K562 (cell line): ENCODE data around the gene LOXL4. TPM values are rescaled to one million over a fixed set of nuclear protein-coding genes. Genes with fewer than 3 reads are reported as not detected.
A peak's percentile ranks its signal among the peaks of the same experiment; 100 is the strongest.

Experiments used
- ATF7 ChIP-seq: fragments of 450-650 bp; IDR thresholded peaks from 2 replicates; pipeline ENCODE4 v1.7.1; 2014; ENCODE audit warnings: mild to moderate bottlenecking, moderate library complexity
- BHLHE40 ChIP-seq: IDR thresholded peaks from 2 replicates; pipeline ENCODE4 v1.6.1; 2011; ENCODE audit warnings: low read length, improper control_type of control experiment
- BMI1 ChIP-seq: fragments of 150-350 bp; IDR thresholded peaks from 2 replicates; pipeline ENCODE4 v1.6.1; 2014; ENCODE audit warnings: low read length
- CBFA2T3 ChIP-seq: fragments of 450-650 bp; IDR thresholded peaks from 2 replicates; pipeline ENCODE4 v1.6.1; 2017
- CXXC5 ChIP-seq: fragments of 250-450 bp; sonication (Bioruptor Pico); IDR thresholded peaks from 2 replicates; pipeline ENCODE4 v1.8.0; 2022; ENCODE audit warnings: inconsistent platforms, mild to moderate bottlenecking, moderate library complexity
- EP400 ChIP-seq: fragments of 450-650 bp; IDR thresholded peaks from 2 replicates; pipeline ENCODE4 v1.6.1; 2017; ENCODE audit warnings: antibody characterized with exemption, mild to moderate bottlenecking, moderate library complexity
- FOXJ2 ChIP-seq: fragments of 200-800 bp; sonication (Bioruptor generic); IDR thresholded peaks from 2 replicates; pipeline ENCODE4 v1.6.1; 2016; ENCODE audit warnings: missing genetic modification characterization, missing compliant biosample characterization
- MTA1 ChIP-seq: fragments of 450-650 bp; IDR thresholded peaks from 2 replicates; pipeline ENCODE4 v1.6.1; 2017; ENCODE audit warnings: borderline replicate concordance
- MYBL2 ChIP-seq, 2 experiments: fragments of 450-650 bp in 1 of 2; sonication (generic) in 1 of 2; formaldehyde crosslinking in 1 of 2; IDR thresholded peaks; 2 replicates each; pipeline versions ENCODE4 v1.6.1 to v1.8.1; 2017 to 2022; ENCODE audit warnings: borderline replicate concordance in 1 of 2, inconsistent platforms in 1 of 2, low read depth in 1 of 2, mild to moderate bottlenecking in 1 of 2, missing genetic modification reagents in 1 of 2, moderate library complexity in 1 of 2
- NCOR1 ChIP-seq: fragments of 450-650 bp; IDR thresholded peaks from 2 replicates; pipeline ENCODE4 v1.6.1; 2016; ENCODE audit warnings: mild to moderate bottlenecking, moderate library complexity
- NFATC3 ChIP-seq: fragments of 450-650 bp; IDR thresholded peaks from 2 replicates; pipeline ENCODE4 v1.6.1; 2017; ENCODE audit warnings: mild to moderate bottlenecking
- NFIC ChIP-seq: fragments of 450-650 bp; IDR thresholded peaks from 2 replicates; pipeline ENCODE4 v1.6.1; 2017; ENCODE audit warnings: mild to moderate bottlenecking, inconsistent platforms
- RFX5 ChIP-seq: IDR thresholded peaks from 2 replicates; pipeline ENCODE4 v1.6.1; 2011; ENCODE audit warnings: low read depth, mild to moderate bottlenecking, improper control_type of control experiment, low read length
- RHOXF2B ChIP-seq: fragments of 250-450 bp; sonication (Bioruptor Pico); conservative IDR thresholded peaks from 2 replicates; pipeline ENCODE4 v1.5.1; 2021
- SETDB1 ChIP-seq: IDR thresholded peaks from one replicate; pipeline ENCODE4 v1.6.1; 2012; ENCODE audit warnings: low read length, control low read depth, inconsistent platforms
- SMARCC2 ChIP-seq: fragments of 450-650 bp; IDR thresholded peaks from 2 replicates; pipeline ENCODE4 v1.6.1; 2017; ENCODE audit warnings: antibody characterized with exemption, moderate library complexity, mild to moderate bottlenecking, low read depth
- SOX6 ChIP-seq: fragments of 450-650 bp; IDR thresholded peaks from 2 replicates; pipeline ENCODE4 v1.6.1; 2014; ENCODE audit warnings: mild to moderate bottlenecking
- SUPT5H ChIP-seq: fragments of 450-650 bp; IDR thresholded peaks from 2 replicates; pipeline ENCODE4 v1.6.1; 2016
- ZFP1 ChIP-seq: fragments of 450-650 bp; formaldehyde crosslinking; IDR thresholded peaks from 2 replicates; pipeline ENCODE4 v1.4.0; 2020; ENCODE audit warnings: mild to moderate bottlenecking, mixed read lengths
- ZNF324 ChIP-seq: fragments of 250-450 bp; sonication (Bioruptor Pico); IDR thresholded peaks from 2 replicates; pipeline ENCODE4 v1.4.0; 2020; ENCODE audit warnings: mild to moderate bottlenecking
- ZNF644 ChIP-seq: fragments of 200-800 bp; sonication (Bioruptor generic); IDR thresholded peaks from 2 replicates; pipeline ENCODE4 v1.6.1; 2016; ENCODE audit warnings: low read depth, missing genetic modification characterization, missing compliant biosample characterization
- ZNF766 ChIP-seq: fragments of 200-800 bp; sonication (Bioruptor generic); conservative IDR thresholded peaks from 2 replicates; pipeline ENCODE4 v1.6.1; 2016; ENCODE audit warnings: missing genetic modification characterization, missing compliant biosample characterization
- ZZZ3 ChIP-seq: fragments of 450-650 bp; IDR thresholded peaks from 2 replicates; pipeline ENCODE4 v1.6.1; 2016; ENCODE audit warnings: antibody characterized with exemption, mild to moderate bottlenecking, moderate library complexity
- polyA plus RNA-seq, 8 experiments: library from polyadenylated mRNA; depleted of rRNA in 4 of 8; stranded (reverse) in 5 of 8; unstranded in 3 of 8; fragments of >200 nt; fragmentation: Nextera tagmentation in 2 of 8; fragmentation: Illumina TruSeq in 1 of 8; extraction: Ambion mirVana in 2 of 8; extraction: Trizol in 1 of 8; gene quantifications; 2 replicates each; pipeline versions ENCODE4 v1.2.1 to v1.2.3, GENCODE V29; 2011 to 2014; ENCODE audit warnings: inconsistent platforms in 1 of 8, missing spikeins in 1 of 8
- total RNA-seq, 7 experiments: library from RNA; depleted of rRNA in 6 of 7; stranded (reverse); fragments of >200 nt in 6 of 7; fragmentation: Illumina TruSeq in 2 of 7; extraction: Trizol in 2 of 7; gene quantifications; 2 replicates each; pipeline versions ENCODE4 v1.2.1 to v1.2.3, GENCODE V29; 2011 to 2021; ENCODE audit warnings: low replicate concordance in 1 of 7
- TF ChIP-seq, protein P1 (sequence below), 2 experiments: IDR thresholded peaks in 1 of 2; conservative IDR thresholded peaks in 1 of 2; 2 replicates each; pipeline ENCODE4 v1.6.1; 2016; ENCODE audit warnings: low read depth in 2 of 2, mild to moderate bottlenecking in 1 of 2, missing compliant biosample characterization in 1 of 2, missing genetic modification characterization in 1 of 2, moderate library complexity in 1 of 2
- TF ChIP-seq, protein P2 (sequence below): sonication (generic); formaldehyde crosslinking; IDR thresholded peaks from 2 replicates; pipeline ENCODE4 v1.8.0; 2022; ENCODE audit warnings: missing genetic modification reagents, mild to moderate bottlenecking, moderate library complexity, borderline replicate concordance
- TF ChIP-seq, protein P3 (sequence below): sonication (generic); IDR thresholded peaks from 2 replicates; pipeline ENCODE4 v1.6.1; 2016
- TF ChIP-seq, protein P4 (sequence below): fragments of 250-450 bp; sonication (Bioruptor Pico); IDR thresholded peaks from 2 replicates; pipeline ENCODE4 v1.5.0; 2021

Gene LOXL4
- total and polyA plus RNA-seq, 9 of the 15 experiments (the other 6 are each of a cell fraction or from before 2014, with no cell fraction given): 0.03 to 0.35 (median 0.05) TPM; not detected in 3

DNA sequence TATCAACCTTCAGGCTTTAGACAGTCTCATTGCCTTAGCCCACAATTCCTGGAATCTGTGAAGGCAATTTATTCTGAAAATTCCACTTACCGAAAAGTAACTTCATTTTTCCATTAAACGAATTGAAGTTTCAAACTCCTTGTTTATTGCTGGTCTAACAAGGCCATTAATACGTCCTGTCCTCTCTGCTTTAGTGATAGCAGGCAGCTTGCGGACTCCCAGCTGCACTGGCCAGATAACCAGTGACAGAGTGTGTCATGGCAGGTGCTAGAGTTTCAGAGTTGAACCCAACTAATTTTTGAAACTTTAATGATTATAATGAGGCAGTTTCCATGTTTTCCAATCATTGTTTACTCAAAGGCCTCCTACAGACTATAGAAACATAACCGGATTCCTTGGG is 31.1 kb downstream of the LOXL4 start (continued):
- TF ChIP-seq NFATC3: no peak
- no peak for TF ChIP-seq EP400
- no peak for TF ChIP-seq ZFP1 (CRISPR knock-in tag)
- TF ChIP-seq ZZZ3: no peak
- TF ChIP-seq, protein P1, sequence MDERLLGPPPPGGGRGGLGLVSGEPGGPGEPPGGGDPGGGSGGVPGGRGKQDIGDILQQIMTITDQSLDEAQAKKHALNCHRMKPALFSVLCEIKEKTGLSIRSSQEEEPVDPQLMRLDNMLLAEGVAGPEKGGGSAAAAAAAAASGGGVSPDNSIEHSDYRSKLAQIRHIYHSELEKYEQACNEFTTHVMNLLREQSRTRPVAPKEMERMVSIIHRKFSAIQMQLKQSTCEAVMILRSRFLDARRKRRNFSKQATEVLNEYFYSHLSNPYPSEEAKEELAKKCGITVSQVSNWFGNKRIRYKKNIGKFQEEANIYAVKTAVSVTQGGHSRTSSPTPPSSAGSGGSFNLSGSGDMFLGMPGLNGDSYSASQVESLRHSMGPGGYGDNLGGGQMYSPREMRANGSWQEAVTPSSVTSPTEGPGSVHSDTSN (CRISPR knock-in tag; IDR thresholded peaks at IDR 0.05; ENCODE audit: low read depth): no peak
- TF ChIP-seq, protein P1 (tag; conservative IDR thresholded peaks at IDR 0.05; ENCODE audit: low read depth): peak; percentile 83
- TF ChIP-seq CXXC5 (CRISPR knock-in tag): peak; percentile 78
- no peak; the same call in 1 of the 2 replicates for TF ChIP-seq ATF7
- TF ChIP-seq ZNF644 (tag): peak; percentile 76
- TF ChIP-seq BHLHE40: peak; percentile 64; the same call in 1 of the 2 replicates
- peak; percentile 79; the same call in 1 of the 2 replicates for TF ChIP-seq SMARCC2
- TF ChIP-seq, protein P2, sequence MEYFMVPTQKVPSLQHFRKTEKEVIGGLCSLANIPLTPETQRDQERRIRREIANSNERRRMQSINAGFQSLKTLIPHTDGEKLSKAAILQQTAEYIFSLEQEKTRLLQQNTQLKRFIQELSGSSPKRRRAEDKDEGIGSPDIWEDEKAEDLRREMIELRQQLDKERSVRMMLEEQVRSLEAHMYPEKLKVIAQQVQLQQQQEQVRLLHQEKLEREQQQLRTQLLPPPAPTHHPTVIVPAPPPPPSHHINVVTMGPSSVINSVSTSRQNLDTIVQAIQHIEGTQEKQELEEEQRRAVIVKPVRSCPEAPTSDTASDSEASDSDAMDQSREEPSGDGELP (CRISPR knock-in tag): peak; percentile 36; the same call in 1 of the 2 replicates
- TF ChIP-seq NFIC: peak; percentile 76
- TF ChIP-seq CBFA2T3: peak; percentile 95
- TF ChIP-seq MYBL2 (IDR thresholded peaks at IDR 0.05; ENCODE audit: low read depth): no peak
- TF ChIP-seq MYBL2 (CRISPR knock-in tag; IDR thresholded peaks at IDR 0.05; ENCODE audit: borderline replicate concordance): no peak
- TF ChIP-seq, protein P3, sequence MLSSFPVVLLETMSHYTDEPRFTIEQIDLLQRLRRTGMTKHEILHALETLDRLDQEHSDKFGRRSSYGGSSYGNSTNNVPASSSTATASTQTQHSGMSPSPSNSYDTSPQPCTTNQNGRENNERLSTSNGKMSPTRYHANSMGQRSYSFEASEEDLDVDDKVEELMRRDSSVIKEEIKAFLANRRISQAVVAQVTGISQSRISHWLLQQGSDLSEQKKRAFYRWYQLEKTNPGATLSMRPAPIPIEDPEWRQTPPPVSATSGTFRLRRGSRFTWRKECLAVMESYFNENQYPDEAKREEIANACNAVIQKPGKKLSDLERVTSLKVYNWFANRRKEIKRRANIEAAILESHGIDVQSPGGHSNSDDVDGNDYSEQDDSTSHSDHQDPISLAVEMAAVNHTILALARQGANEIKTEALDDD: peak; percentile 81
- no peak for TF ChIP-seq SETDB1
- TF ChIP-seq ZNF324: no peak
- TF ChIP-seq ZNF766 (CRISPR knock-in tag): no peak
- no peak for TF ChIP-seq FOXJ2 (tag)
- TF ChIP-seq RHOXF2B (CRISPR knock-in tag): no peak
- peak; percentile 81 for TF ChIP-seq SOX6
- no peak for TF ChIP-seq RFX5
- TF ChIP-seq BMI1: no peak
- TF ChIP-seq, protein P4, sequence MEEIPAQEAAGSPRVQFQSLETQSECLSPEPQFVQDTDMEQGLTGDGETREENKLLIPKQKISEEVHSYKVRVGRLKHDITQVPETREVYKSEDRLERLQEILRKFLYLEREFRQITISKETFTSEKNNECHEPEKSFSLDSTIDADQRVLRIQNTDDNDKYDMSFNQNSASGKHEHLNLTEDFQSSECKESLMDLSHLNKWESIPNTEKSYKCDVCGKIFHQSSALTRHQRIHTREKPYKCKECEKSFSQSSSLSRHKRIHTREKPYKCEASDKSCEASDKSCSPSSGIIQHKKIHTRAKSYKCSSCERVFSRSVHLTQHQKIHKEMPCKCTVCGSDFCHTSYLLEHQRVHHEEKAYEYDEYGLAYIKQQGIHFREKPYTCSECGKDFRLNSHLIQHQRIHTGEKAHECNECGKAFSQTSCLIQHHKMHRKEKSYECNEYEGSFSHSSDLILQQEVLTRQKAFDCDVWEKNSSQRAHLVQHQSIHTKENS (CRISPR knock-in tag): no peak
- no peak for TF ChIP-seq SUPT5H
- no peak for TF ChIP-seq MTA1
- TF ChIP-seq NCOR1: peak; percentile 90
